Stimulated activated CD4-positive, alpha-beta T cell treated with anti-CD3 and anti-CD28 coated beads, TNF-alpha, amount 100 ng/mL, for 24 hours (primary cell): ENCODE data around the gene YBX3.
A peak's percentile ranks its signal among the peaks of the same experiment; 100 is the strongest.

Experiments used
- DNase-seq, 3 experiments: peaks; one replicate each; pipeline ENCODE4 v3.0.0-alpha.2; 2020; ENCODE audit warnings: low read depth in 3 of 3

YBX3 gene

GRCh38 chr12:10721651-10722501 is 1.2 kb downstream of the YBX3 start:
- peak; percentile 18 to 46 (median 21) for DNase-seq

- DNase-seq: no peak
These were observed 2.0 kb downstream of the YBX3 start for GRCh38 chr12:10720974-10721650.

GRCh38 chr12:10719482-10719881 is 3.6 kb downstream of the YBX3 start:
- DNase-seq: no peak

GRCh38 chr12:10718279-10718821 is 4.8 kb downstream of the YBX3 start:
- no peak for DNase-seq

- DNase-seq: no peak
These were observed 5.7 kb downstream of the YBX3 start for GRCh38 chr12:10717410-10717809.

- no peak for DNase-seq
These were observed 6.3 kb downstream of the YBX3 start for GRCh38 chr12:10716704-10717315.

- DNase-seq: no peak
These were observed 6.8 kb downstream of the YBX3 start for GRCh38 chr12:10716277-10716676.

GRCh38 chr12:10715491-10715890 is 7.6 kb downstream of the YBX3 start:
- no peak for DNase-seq

GRCh38 chr12:10709808-10710207 is 13.3 kb downstream of the YBX3 start:
- DNase-seq: no peak

GRCh38 chr12:10708862-10709261 is 14.3 kb downstream of the YBX3 start:
- DNase-seq: no peak

- DNase-seq: no peak
These were observed 17.5 kb downstream of the YBX3 start for GRCh38 chr12:10705655-10706054.

GRCh38 chr12:10701843-10702242 is 21.3 kb downstream of the YBX3 start:
- DNase-seq: no peak

- peak in 2 of 3 experiments; percentile 23 to 47 for DNase-seq
These were observed 21.9 kb downstream of the YBX3 start for GRCh38 chr12:10701131-10701681.

- no peak for DNase-seq
These were observed 22.5 kb downstream of the YBX3 start for GRCh38 chr12:10700581-10700980.

- no peak for DNase-seq
These were observed 25.3 kb downstream of the YBX3 start for GRCh38 chr12:10697862-10698261.

- DNase-seq: no peak
These were observed 26.0 kb downstream of the YBX3 start for GRCh38 chr12:10697156-10697555.

GRCh38 chr12:10690906-10691305 is 32.2 kb downstream of the YBX3 start:
- DNase-seq: no peak

GRCh38 chr12:10689146-10689545 is 34.0 kb downstream of the YBX3 start:
- DNase-seq: no peak

- DNase-seq: no peak
These were observed 35.1 kb downstream of the YBX3 start for GRCh38 chr12:10688042-10688441.

GRCh38 chr12:10673659-10674384 is 49.3 kb downstream of the YBX3 start, which contains the start of gene STYK1:
TSS of gene STYK1 (minus strand) at chr12:10674052. CDS start at chr12:10634618, 39,434 bp downstream.
- DNase-seq: peak; percentile 35 to 64 (median 38)

GRCh38 chr12:10672231-10672868 is 50.8 kb downstream of the YBX3 start:
- no peak for DNase-seq
